ENCODE data around the gene HRCT1. TPM values are rescaled to one million over a fixed set of nuclear protein-coding genes. Genes with fewer than 3 reads are reported as not detected.

Gene HRCT1
- total RNA-seq (2022; extraction: Qiagen RNA extraction; ENCODE audit: low read depth) = 0.16 to 0.32 TPM (median 0.28 TPM) in 5 replicates

GRCh38 chr9:35905912-35906679 is at the start of gene HRCT1:
HRCT1 (plus strand) TSS chr9:35906202; CDS start chr9:35906288, 86 bp downstream.

GRCh38 chr9:35870351-35870923 is 35.6 kb upstream of the HRCT1 start, which contains the start of gene OR13J1:
OR13J1 (minus strand) TSS chr9:35870401; CDS start chr9:35870401, 0 bp downstream.

GRCh38 chr9:35909274-35909673 is 3.3 kb downstream of the HRCT1 start, which contains the start of gene SPAAR:
SPAAR (plus strand) TSS chr9:35909490; CDS start chr9:35910464, 974 bp downstream.

Other genes with a start within 250 kb of the HRCT1 start
- 7.1 to 29.0 TPM in 2 of 5 replicates, not detected in the others for gene RMRP, start 248.2 kb upstream of the HRCT1 start, total RNA-seq (2022; extraction: Qiagen RNA extraction; ENCODE audit: low read depth)
- gene CCDC107, start 247.9 kb upstream of the HRCT1 start, total RNA-seq (2022; extraction: Qiagen RNA extraction; ENCODE audit: low read depth) = 24.0 to 31.8 TPM (median 31.0 TPM) in 5 replicates
- 12.4 to 18.1 TPM (median 16.3 TPM) in 5 replicates for gene ARHGEF39, start 241.0 kb upstream of the HRCT1 start, total RNA-seq (2022; extraction: Qiagen RNA extraction; ENCODE audit: low read depth)
- gene CA9, start 232.3 kb upstream of the HRCT1 start, total RNA-seq (2022; extraction: Qiagen RNA extraction; ENCODE audit: low read depth) = 5.0 to 9.7 TPM (median 6.3 TPM) in 5 replicates
- gene TPM2, start 216.3 kb upstream of the HRCT1 start, total RNA-seq (2022; extraction: Qiagen RNA extraction; ENCODE audit: low read depth) = 629 to 695 TPM (median 677 TPM) in 5 replicates
- 117 to 128 TPM (median 120 TPM) in 5 replicates for gene TLN1, start 174.0 kb upstream of the HRCT1 start, total RNA-seq (2022; extraction: Qiagen RNA extraction; ENCODE audit: low read depth)
- gene CREB3, start 173.5 kb upstream of the HRCT1 start, total RNA-seq (2022; extraction: Qiagen RNA extraction; ENCODE audit: low read depth) = 55.4 to 63.4 TPM (median 58.6 TPM) in 5 replicates
- gene GBA2, start 157.0 kb upstream of the HRCT1 start, total RNA-seq (2022; extraction: Qiagen RNA extraction; ENCODE audit: low read depth) = 27.0 to 37.9 TPM (median 37.4 TPM) in 5 replicates
- gene RGP1, start 156.9 kb upstream of the HRCT1 start, total RNA-seq (2022; extraction: Qiagen RNA extraction; ENCODE audit: low read depth) = 12.0 to 17.1 TPM (median 15.7 TPM) in 5 replicates
- gene MSMP, start 151.9 kb upstream of the HRCT1 start, total RNA-seq (2022; extraction: Qiagen RNA extraction; ENCODE audit: low read depth) = 0.32 TPM in 1 of 5 replicates, not detected in the others
- gene NPR2, start 114.6 kb upstream of the HRCT1 start, total RNA-seq (2022; extraction: Qiagen RNA extraction; ENCODE audit: low read depth) = 4.7 to 7.4 TPM (median 5.5 TPM) in 5 replicates
- 0.35 to 0.76 TPM (median 0.64 TPM) in 5 replicates for gene SPAG8, start 93.9 kb upstream of the HRCT1 start, total RNA-seq (2022; extraction: Qiagen RNA extraction; ENCODE audit: low read depth)
- 71.0 to 115 TPM (median 94.9 TPM) in 5 replicates for gene HINT2, start 91.2 kb upstream of the HRCT1 start, total RNA-seq (2022; extraction: Qiagen RNA extraction; ENCODE audit: low read depth)
- gene FAM221B, start 77.5 kb upstream of the HRCT1 start, total RNA-seq (2022; extraction: Qiagen RNA extraction; ENCODE audit: low read depth) = not detected in 5 replicates
- gene TMEM8B, start 77.0 kb upstream of the HRCT1 start, total RNA-seq (2022; extraction: Qiagen RNA extraction; ENCODE audit: low read depth) = 2.0 to 4.0 TPM (median 3.0 TPM) in 5 replicates
- not detected in 5 replicates for gene OR13J1, start 35.8 kb upstream of the HRCT1 start, total RNA-seq (2022; extraction: Qiagen RNA extraction; ENCODE audit: low read depth)
- gene SPAAR, start 3.3 kb downstream of the HRCT1 start, total RNA-seq (2022; extraction: Qiagen RNA extraction; ENCODE audit: low read depth) = 0.10 TPM in 1 of 5 replicates, not detected in the others
- gene OR2S2, start 52.0 kb downstream of the HRCT1 start, total RNA-seq (2022; extraction: Qiagen RNA extraction; ENCODE audit: low read depth) = not detected in 5 replicates
- gene RECK, start 130.7 kb downstream of the HRCT1 start, total RNA-seq (2022; extraction: Qiagen RNA extraction; ENCODE audit: low read depth) = 6.3 to 7.3 TPM (median 6.5 TPM) in 5 replicates
- gene GLIPR2, start 230.5 kb downstream of the HRCT1 start, total RNA-seq (2022; extraction: Qiagen RNA extraction; ENCODE audit: low read depth) = 7.7 to 11.1 TPM (median 9.4 TPM) in 5 replicates

Data from A549 treated with GW870086 at 1 μM for 4 hours (cell line).